COLO668 (cell line): Measurements from ENCODE around the gene BCHE.
"Not testable (repeated sequence)": the region's sequence is repeated elsewhere in the genome, so short reads cannot be mapped to it uniquely, and the experiment has no call there.

ENCODE experiments used
- DNase-seq: peaks from one replicate; lab custom pipeline; 2025; ENCODE audit not compliant: unreplicated experiment; lab: John Stamatoyannopoulos, UW

The BCHE gene

GRCh38 chr3:165817160-165817709, 20.0 kb downstream of the BCHE start:
- DNase-seq = no peak

GRCh38 chr3:165816209-165816608, 21.0 kb downstream of the BCHE start:
- DNase-seq = no peak

- no peak for DNase-seq
Measured at GRCh38 chr3:165815682-165816081, 21.5 kb downstream of the BCHE start.

GRCh38 chr3:165814380-165814779, 22.8 kb downstream of the BCHE start:
- DNase-seq = no peak

DNA sequence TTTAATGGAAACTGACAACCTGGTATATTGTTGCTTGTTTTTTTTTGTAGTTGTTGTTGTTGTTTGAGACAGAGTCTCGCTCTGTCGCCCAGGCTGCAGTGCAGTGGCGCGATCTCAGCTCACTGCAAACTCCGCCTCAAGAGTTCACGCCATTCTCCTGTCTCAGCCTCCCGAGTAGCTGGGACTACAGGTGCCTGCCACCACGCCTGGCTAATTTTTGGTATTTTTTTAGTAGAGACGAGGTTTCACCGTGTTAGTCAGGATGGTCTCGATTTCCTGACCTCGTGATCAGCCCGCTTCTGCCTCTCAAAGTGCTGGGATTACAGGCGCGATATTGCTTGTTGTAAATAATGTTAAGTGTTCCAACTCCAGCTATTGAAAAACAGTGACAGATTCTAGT, 29.3 kb downstream of the BCHE start:
- not testable (repeated sequence) for DNase-seq

- DNase-seq = no peak
Measured at GRCh38 chr3:165805946-165806561, 31.2 kb downstream of the BCHE start.

- no peak for DNase-seq
Measured at GRCh38 chr3:165803471-165803870, 33.8 kb downstream of the BCHE start.

DNA sequence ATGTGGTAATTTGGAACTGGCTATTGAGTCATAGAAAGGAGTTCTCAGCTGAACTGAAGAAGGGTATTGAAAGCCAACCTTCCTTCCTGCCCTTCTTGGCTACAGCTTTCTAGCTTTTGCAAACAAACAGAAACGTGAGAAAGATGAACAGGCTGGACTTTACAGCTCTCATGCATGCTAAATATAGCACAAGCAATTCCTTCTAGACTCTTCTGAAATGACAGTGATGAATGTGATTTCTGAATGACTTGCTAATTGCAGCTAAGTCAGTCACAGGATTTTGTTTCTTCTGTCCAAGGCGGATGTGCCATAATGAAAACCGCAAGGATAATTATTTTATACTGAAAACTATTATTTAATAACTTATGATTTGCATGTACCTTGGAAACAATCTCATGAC, 36.3 kb downstream of the BCHE start:
- DNase-seq = no peak

- DNase-seq = no peak
Measured at GRCh38 chr3:165799026-165799425, 38.2 kb downstream of the BCHE start.

- no peak for DNase-seq
Measured at GRCh38 chr3:165797551-165797950, 39.7 kb downstream of the BCHE start.

DNA sequence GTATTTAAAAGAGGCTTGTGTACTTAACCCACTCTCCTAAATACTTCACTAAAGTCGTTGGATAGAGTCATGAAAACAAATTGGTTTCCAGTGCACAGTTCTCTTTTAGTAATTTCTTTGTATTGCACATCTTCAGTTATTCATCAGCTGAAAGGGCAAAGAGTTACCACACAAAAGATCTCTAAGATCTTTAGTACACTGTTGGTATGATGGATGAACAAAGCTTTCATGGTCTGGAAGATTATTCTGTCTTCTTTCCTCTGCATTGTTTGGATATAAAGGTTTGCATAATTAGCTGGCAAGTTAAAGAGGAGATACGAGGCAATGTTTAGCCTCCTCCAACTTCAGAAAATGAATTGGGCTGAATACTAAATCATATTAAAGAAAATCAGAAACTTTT, 40.5 kb downstream of the BCHE start:
- DNase-seq = no peak

GRCh38 chr3:165788531-165788930, 48.7 kb downstream of the BCHE start:
- DNase-seq = no peak

- no peak for DNase-seq
Measured at GRCh38 chr3:165786013-165786412, 51.2 kb downstream of the BCHE start.

DNA sequence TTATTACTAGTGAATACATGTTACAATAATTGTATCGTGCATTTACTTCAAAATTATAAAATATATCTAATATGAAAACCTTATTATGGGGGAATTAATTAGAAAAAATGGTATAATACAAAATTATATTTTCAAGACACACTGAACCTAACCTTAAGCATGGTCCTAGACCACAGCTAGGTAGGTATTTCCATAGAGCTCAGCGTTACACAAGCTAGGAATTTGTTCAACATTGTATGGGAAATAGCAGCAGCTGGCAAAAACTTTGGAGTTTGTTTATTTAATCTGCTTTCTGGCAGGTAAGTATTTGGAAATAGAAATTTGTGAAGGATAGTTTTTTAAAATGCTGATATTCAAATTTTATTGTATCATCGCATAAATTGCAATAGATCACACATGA, 52.9 kb downstream of the BCHE start:
- DNase-seq = no peak

GRCh38 chr3:165783383-165783782, 53.8 kb downstream of the BCHE start:
- no peak for DNase-seq

DNA sequence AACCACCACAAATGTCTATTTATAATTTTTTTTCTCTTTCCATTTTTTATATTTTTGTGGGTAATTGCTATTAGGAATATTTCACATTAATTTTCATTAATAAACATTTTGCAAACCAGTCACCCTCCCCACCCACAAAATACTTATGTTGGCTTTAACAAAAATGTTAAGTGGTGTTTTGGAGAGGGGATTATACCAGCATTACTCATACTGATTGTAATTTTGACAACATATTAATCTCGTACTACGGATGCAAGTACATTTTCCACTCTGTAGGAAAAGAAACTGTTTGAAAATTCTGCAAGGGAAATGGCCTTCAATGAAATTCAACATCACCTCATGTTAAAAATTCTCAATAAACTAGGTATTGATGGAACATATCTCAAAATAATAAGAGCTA, 58.3 kb downstream of the BCHE start:
- no peak for DNase-seq

DNA sequence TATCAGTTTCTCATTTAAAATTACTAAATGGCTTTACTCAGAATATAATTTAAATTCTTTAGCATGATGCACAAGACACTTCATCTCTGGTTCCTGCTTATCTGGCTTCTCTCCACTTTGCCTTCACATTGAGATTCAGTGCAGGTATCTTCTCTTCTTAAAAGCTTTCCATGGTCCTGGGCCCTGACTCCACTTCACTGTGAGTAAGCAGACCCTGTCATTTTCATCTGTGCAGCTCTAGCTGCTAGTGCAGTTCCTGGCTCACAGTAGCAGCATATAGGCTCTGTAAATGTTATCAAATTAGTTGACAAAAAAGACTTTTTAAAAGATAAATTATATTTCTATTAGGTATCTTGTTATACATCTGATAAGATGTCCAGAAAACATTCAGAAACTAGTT, 58.8 kb downstream of the BCHE start:
- DNase-seq = no peak

- no peak for DNase-seq
Measured at GRCh38 chr3:165775824-165776223, 61.4 kb downstream of the BCHE start.

- no peak for DNase-seq
Measured at GRCh38 chr3:165770781-165771180, 66.4 kb downstream of the BCHE start.

DNA sequence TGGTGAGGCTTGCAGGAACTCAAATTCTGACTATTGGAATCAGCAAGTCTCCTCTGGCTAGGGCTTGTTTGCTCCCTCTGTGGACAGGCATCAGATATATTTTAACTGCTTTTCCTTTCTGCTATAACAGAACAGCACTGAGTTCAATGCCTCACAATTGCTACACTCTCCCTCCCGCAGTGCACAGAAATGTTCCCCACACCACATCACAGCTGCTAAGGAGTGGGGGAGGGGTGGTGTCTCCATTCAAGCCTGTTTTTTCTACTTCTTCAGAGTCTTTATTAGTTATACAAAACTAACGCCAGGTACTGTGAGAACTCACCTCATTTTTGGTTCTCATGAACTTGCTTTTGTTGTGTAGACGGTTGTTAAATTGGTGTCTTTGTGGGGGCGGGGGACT, 68.5 kb downstream of the BCHE start:
- DNase-seq = no peak

GRCh38 chr3:165759041-165759440, 78.2 kb downstream of the BCHE start:
- DNase-seq = no peak

DNA sequence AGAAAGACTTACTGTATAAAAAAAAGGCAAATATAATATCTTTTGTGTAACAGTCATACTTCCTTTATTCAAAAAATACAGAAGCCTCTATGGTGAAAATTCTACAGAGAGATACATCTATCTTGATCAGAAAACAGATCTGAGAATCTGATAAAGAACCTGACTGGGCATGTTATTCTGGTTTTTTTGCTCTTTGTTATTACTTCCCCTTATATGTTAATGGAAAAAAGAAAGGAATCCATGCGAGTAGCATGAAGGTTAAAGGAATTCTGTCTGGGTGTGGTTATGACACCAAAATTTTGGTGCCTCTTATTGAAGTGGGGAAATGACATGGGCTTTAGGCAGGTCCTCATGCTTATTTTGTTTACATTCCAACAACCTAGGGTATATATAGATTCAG, 81.7 kb downstream of the BCHE start:
- DNase-seq = no peak
